Caco-2 (cell line): ENCODE measurements around the gene OR10G7. TPM values are rescaled to one million over a fixed set of nuclear protein-coding genes. Genes with fewer than 3 reads are reported as not detected.

Experiments used
- BruUV-seq: library from RNA; stranded (reverse); fragments of 400-500 nt; replicated peaks from 2 replicates; lab custom pipeline; 2021; lab: Mats Ljungman, UMichigan
- CTCF ChIA-PET: fragments of 300-600 bp; sonication (Branson Sonifier 250); formaldehyde crosslinking; loops from one replicate; lab custom pipeline; 2022; ENCODE audit warnings: antibody characterized with exemption; lab: Charles Lee
- POLR2A ChIA-PET: fragments of 300-600 bp; sonication (Branson Sonifier 250); formaldehyde crosslinking; loops from one replicate; lab custom pipeline; 2022; ENCODE audit warnings: antibody characterized with exemption; lab: Charles Lee
- DNase-seq, 2 experiments: peaks; one replicate each; pipeline versions ENCODE4 v3.0.0 to v3.0.0-alpha.2; 2020 to 2022
- H3K27me3 ChIP-seq: replicated peaks from 2 replicates; pipeline ENCODE4 v1.6.0; 2011; ENCODE audit warnings: low read length; ENCODE audit not compliant: control insufficient read depth, insufficient read depth
- H3K36me3 ChIP-seq: 2 replicates; pipeline ENCODE4 v1.5.1; 2011; ENCODE audit warnings: low read length; ENCODE audit not compliant: control insufficient read depth, insufficient read depth
- H3K4me1 ChIP-seq: fragments of 250-450 bp; sonication (Bioruptor Pico); 2 replicates; pipeline ENCODE4 v1.5.1; 2020; ENCODE audit warnings: mild to moderate bottlenecking
- H3K4me3 ChIP-seq: 2 replicates; pipeline ENCODE4 v1.5.1; 2011; ENCODE audit warnings: low read depth, mild to moderate bottlenecking, control low read depth, low read length
- H3K9me3 ChIP-seq: fragments of 250-450 bp; sonication (Bioruptor Pico); 2 replicates; pipeline ENCODE4 v1.5.1; 2020; ENCODE audit warnings: mild to moderate bottlenecking, moderate library complexity
- H3K27ac Mint-ChIP-seq: one replicate; pipeline ENCODE4 v1.8.0; 2022; ENCODE audit warnings: mixed read lengths; ENCODE audit not compliant: unreplicated experiment
- H3K27me3 Mint-ChIP-seq: one replicate; pipeline ENCODE4 v1.8.0; 2022; ENCODE audit warnings: mixed read lengths; ENCODE audit not compliant: insufficient read depth, unreplicated experiment
- H3K36me3 Mint-ChIP-seq: one replicate; pipeline ENCODE4 v1.8.0; 2022; ENCODE audit warnings: mild to moderate bottlenecking, mixed read lengths; ENCODE audit not compliant: insufficient read depth, unreplicated experiment
- H3K4me1 Mint-ChIP-seq: one replicate; pipeline ENCODE4 v1.8.0; 2022; ENCODE audit warnings: low read depth, mixed read lengths; ENCODE audit not compliant: unreplicated experiment
- H3K4me3 Mint-ChIP-seq: one replicate; pipeline ENCODE4 v1.8.0; 2022; ENCODE audit warnings: mild to moderate bottlenecking, moderate library complexity, mixed read lengths; ENCODE audit not compliant: unreplicated experiment
- H3K9me3 Mint-ChIP-seq: one replicate; pipeline ENCODE4 v1.8.0; 2022; ENCODE audit warnings: mixed read lengths; ENCODE audit not compliant: unreplicated experiment
- intact Hi-C: fragments of 100-400 bp; cut with micrococcal nuclease; formaldehyde crosslinking; loops from one replicate; pipeline ENCODE4 v1.10.0; 2022; ENCODE audit not compliant: unreplicated experiment
- total RNA-seq: library from RNA; stranded (reverse); gene quantifications from 2 replicates; pipeline ENCODE4 v1.2.3, GENCODE V29; 2022
- TF ChIP-seq, protein P1 (sequence below), 2 experiments: fragments of 200-600 bp in 1 of 2; IDR thresholded peaks; 1 replicate in 1 of 2; 2 replicates in 1 of 2; pipeline versions ENCODE4 v1.5.1 to v1.8.0; 2011 to 2022; ENCODE audit warnings: antibody characterized with exemption in 1 of 2, control low read depth in 1 of 2, inconsistent platforms in 1 of 2, low read depth in 1 of 2, low read length in 1 of 2, mild to moderate bottlenecking in 1 of 2, moderate library complexity in 1 of 2; ENCODE audit not compliant: insufficient read depth in 1 of 2, severe bottlenecking in 1 of 2, unreplicated experiment in 1 of 2

Gene OR10G7
- total RNA-seq, 1 experiment from 2014 or later: not detected

DNA sequence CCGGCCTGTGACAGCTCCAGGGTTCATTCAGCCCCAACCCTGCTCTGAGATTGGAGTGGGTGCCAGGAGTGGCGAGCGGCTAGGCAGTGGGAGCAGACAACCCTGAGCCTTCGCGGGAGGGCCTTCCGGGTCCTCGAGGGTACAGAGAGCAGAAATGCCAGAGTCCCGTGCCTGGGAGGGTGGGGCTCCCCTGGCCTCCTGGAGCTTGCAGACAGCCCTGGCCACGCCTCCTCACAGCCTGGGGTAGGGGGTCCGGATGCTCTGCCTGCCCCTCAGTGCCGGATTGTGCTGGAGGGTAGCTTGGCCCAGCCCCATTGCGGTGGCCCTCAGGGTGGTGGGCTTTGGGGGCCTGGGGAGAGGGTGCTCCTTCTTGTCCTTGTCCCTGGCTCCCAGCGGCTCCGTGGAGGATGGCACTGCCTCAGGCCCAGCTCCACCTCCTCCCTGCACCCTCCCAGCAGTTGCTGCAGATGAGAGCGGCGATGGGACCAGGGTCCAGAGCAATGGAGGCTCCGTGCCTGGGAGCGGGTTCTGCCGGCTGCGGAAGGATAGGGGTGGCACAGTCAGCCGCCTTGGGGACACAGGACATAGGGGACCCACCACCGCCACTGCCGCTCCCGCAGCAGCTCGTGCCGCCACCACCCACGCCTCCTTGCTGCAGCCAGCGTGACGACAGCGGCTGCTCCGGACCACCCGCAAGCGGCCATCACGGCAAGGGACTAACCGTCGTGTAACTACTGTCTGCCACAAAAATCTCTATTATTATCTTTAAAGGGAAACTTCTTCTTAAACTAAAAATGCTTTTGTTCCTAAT is 34.9 kb upstream of the OR10G7 start:
- no peaks in the 10 kb centered on the region for H3K4me1 ChIP-seq
- CTCF ChIA-PET: no interaction called here

DNA sequence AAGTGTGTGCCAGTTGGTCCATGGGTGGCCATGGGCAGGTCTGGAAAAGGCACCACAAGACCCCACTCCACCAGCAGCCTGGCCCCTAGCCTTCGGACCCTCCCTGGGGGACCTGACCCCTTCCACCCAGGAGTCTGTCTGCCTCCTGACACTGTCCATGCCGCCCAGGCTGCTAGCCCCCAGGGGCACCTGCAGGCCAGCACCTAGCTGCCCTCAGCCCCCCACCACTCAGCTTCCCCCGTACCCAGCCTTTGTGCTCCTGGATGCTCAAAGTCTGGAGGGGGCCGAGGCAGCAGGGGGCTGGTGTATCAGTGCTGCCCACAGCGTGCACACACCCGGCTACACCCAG is 34.3 kb upstream of the OR10G7 start:
- POLR2A ChIA-PET: no interaction called here
- intact Hi-C loops: loop anchor here (10.0 kb wide), 2 partner anchors 249 to 329 kb away; partner anchors contain the start of gene OR8D2

More for the DNA sequence above, 34.9 kb upstream of the OR10G7 start:
- peak overlapping the region; percentile 30 for H3K4me3 ChIP-seq
- TF ChIP-seq, protein P1, sequence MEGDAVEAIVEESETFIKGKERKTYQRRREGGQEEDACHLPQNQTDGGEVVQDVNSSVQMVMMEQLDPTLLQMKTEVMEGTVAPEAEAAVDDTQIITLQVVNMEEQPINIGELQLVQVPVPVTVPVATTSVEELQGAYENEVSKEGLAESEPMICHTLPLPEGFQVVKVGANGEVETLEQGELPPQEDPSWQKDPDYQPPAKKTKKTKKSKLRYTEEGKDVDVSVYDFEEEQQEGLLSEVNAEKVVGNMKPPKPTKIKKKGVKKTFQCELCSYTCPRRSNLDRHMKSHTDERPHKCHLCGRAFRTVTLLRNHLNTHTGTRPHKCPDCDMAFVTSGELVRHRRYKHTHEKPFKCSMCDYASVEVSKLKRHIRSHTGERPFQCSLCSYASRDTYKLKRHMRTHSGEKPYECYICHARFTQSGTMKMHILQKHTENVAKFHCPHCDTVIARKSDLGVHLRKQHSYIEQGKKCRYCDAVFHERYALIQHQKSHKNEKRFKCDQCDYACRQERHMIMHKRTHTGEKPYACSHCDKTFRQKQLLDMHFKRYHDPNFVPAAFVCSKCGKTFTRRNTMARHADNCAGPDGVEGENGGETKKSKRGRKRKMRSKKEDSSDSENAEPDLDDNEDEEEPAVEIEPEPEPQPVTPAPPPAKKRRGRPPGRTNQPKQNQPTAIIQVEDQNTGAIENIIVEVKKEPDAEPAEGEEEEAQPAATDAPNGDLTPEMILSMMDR (IDR thresholded peaks at IDR 0.05; ENCODE audit: insufficient read depth in 1 of 2, low read depth in 1 of 2, low read length in 1 of 2, severe bottlenecking in 1 of 2, unreplicated experiment in 1 of 2): no peak
- POLR2A ChIA-PET: no interaction called here
- Mint-ChIP-seq H3K27me3 (peaks cover 22% of the 10 kb centered on the region), H3K4me1 (no peaks in the 10 kb centered on the region), H3K9me3 (no peaks in the 10 kb centered on the region), H3K36me3 (no peaks in the 10 kb centered on the region), H3K27ac (no peak overlapping the region), H3K4me3 (peak overlapping the region; percentile 65)
- no peaks in the 10 kb centered on the region; the same call in 1 of the 2 replicates for H3K27me3 ChIP-seq
- BruUV-seq: no TSS peak
- H3K9me3 ChIP-seq: no peaks in the 10 kb centered on the region
- no peaks in the 10 kb centered on the region for H3K36me3 ChIP-seq
- intact Hi-C loops: loop anchor here (10.0 kb wide), 2 partner anchors 249 to 329 kb away; partner anchors contain the start of gene OR8D2
- DNase-seq: peak; percentile 12 to 46

DNA sequence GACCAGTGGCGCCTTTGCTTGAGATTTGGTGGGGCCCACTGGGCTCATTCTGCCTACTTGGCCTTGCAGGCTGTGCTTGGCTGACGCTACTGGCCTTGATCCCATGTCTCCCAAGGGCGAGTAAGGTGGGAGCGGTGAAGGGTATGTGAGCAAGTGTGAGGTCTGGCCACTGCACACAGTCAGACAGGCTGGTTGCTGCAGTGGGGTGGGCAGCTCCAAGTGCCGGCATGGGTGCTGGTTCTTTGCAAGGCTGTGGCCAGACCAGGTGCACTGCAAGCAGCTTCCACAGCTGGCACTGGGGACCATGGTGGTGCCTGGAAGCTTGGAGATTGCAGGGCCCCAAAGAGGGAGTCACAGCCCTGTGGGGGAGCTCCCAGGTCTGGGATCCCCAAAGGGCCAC is 33.4 kb upstream of the OR10G7 start:
- no TSS peak for BruUV-seq
- POLR2A ChIA-PET: no interaction called here
- intact Hi-C loops: loop anchor here (10.0 kb wide), 2 partner anchors 250 to 330 kb away; partner anchors contain the start of gene OR8D2
- Histone ChIP-seq H3K36me3 (no peaks in the 10 kb centered on the region), H3K9me3 (no peaks in the 10 kb centered on the region), H3K4me1 (no peaks in the 10 kb centered on the region), H3K27me3 (peaks cover 2% of the 10 kb centered on the region), H3K4me3 (no peak overlapping the region)
- Mint-ChIP-seq H3K27me3 (peaks cover 21% of the 10 kb centered on the region), H3K27ac (no peak overlapping the region), H3K4me3 (no peak overlapping the region), H3K36me3 (no peaks in the 10 kb centered on the region), H3K9me3 (no peaks in the 10 kb centered on the region), H3K4me1 (no peaks in the 10 kb centered on the region)
- TF ChIP-seq, protein P1 (IDR thresholded peaks at IDR 0.05; ENCODE audit: insufficient read depth in 1 of 2, low read depth in 1 of 2, low read length in 1 of 2, severe bottlenecking in 1 of 2, unreplicated experiment in 1 of 2): no peak
- no peak for DNase-seq
- CTCF ChIA-PET: no interaction called here

More for the DNA sequence above, 34.3 kb upstream of the OR10G7 start:
- Histone ChIP-seq H3K9me3 (no peaks in the 10 kb centered on the region), H3K36me3 (no peaks in the 10 kb centered on the region), H3K27me3 (no peaks in the 10 kb centered on the region; the same call in 1 of the 2 replicates), H3K4me3 (no peak overlapping the region), H3K4me1 (no peaks in the 10 kb centered on the region)
- H3K4me1 Mint-ChIP-seq: no peaks in the 10 kb centered on the region
- TF ChIP-seq, protein P1 (IDR thresholded peaks at IDR 0.05; ENCODE audit: insufficient read depth in 1 of 2, low read depth in 1 of 2, low read length in 1 of 2, severe bottlenecking in 1 of 2, unreplicated experiment in 1 of 2): no peak
- H3K4me3 Mint-ChIP-seq: peak overlapping the region; percentile 65
- no peak overlapping the region for H3K27ac Mint-ChIP-seq
- no peaks in the 10 kb centered on the region for H3K9me3 Mint-ChIP-seq
- DNase-seq: no peak
- no peaks in the 10 kb centered on the region for H3K36me3 Mint-ChIP-seq
- no TSS peak for BruUV-seq
- CTCF ChIA-PET: interaction anchor here (0.8 kb wide), 1 partner anchor 8 kb away, joined by 3 read pairs; no protein-coding TSS in a partner anchor
- H3K27me3 Mint-ChIP-seq: peaks cover 21% of the 10 kb centered on the region
